GM12878 (cell line): ENCODE data around the gene PXDC1. TPM values are rescaled to one million over a fixed set of nuclear protein-coding genes. Genes with fewer than 3 reads are reported as not detected.
"Not testable (repeated sequence)": the region's sequence is repeated elsewhere in the genome, so short reads cannot be mapped to it uniquely, and the experiment has no call there.

ENCODE experiments used
- ATAC-seq: fragments of 200-7000 bp; cut with Tn5 transposase; 3 replicates; pipeline ENCODE4 v1.9.1; 2020; ENCODE audit warnings: mild to moderate bottlenecking, moderate library complexity
- BruUV-seq: library from RNA; stranded (reverse); fragments of 400-500 nt; replicated peaks from 2 replicates; lab custom pipeline; 2021; lab: Mats Ljungman, UMichigan
- CTCF ChIA-PET: fragments of 300-600 bp; sonication (Branson Sonifier 250); formaldehyde crosslinking; extraction: SDS; loops from one replicate; lab custom pipeline; 2021; ENCODE audit warnings: inconsistent platforms; lab: Yijun Ruan, JAX
- POLR2A ChIA-PET: fragments of 350-600 bp; formaldehyde crosslinking; extraction: SDS; loops from one replicate; lab custom pipeline; 2021; ENCODE audit warnings: inconsistent platforms; lab: Charles Lee
- RAD21 ChIA-PET: fragments of 300-600 bp; sonication (Branson Sonifier 250); formaldehyde crosslinking; loops from one replicate; lab custom pipeline; 2023; ENCODE audit warnings: antibody characterized with exemption; ENCODE audit not compliant: unreplicated experiment; lab: Charles Lee
- SMC1A ChIA-PET: fragments of 300-600 bp; sonication (Branson Sonifier 250); formaldehyde crosslinking; loops from one replicate; lab custom pipeline; 2023; ENCODE audit not compliant: unreplicated experiment, uncharacterized antibody; lab: Charles Lee
- DNase-seq: peaks from one replicate; pipeline ENCODE4 v3.0.0-alpha.2; 2011; ENCODE audit warnings: low read depth, low spot score
- FAIRE-seq: peaks from 3 replicates; lab custom pipeline; 2011; peaks lifted over from hg19 to GRCh38; lab: Jason Lieb, UNC
- H2AFZ ChIP-seq: 2 replicates; pipeline ENCODE4 v1.6.0; 2011; ENCODE audit warnings: low read depth, low read length, control low read depth; ENCODE audit not compliant: control insufficient read depth
- H3K27ac ChIP-seq: 2 replicates; pipeline ENCODE4 v1.5.1; 2011; ENCODE audit warnings: control low read depth; ENCODE audit not compliant: control insufficient read depth, insufficient read depth
- H3K27me3 ChIP-seq, 2 experiments: replicated peaks in 1 of 2; 2 replicates each; pipeline versions ENCODE4 v1.6.0 to v1.6.1; 2011; ENCODE audit warnings: low read length in 1 of 2; ENCODE audit not compliant: control insufficient read depth in 2 of 2, insufficient read depth in 2 of 2
- H3K36me3 ChIP-seq, 2 experiments: 2 replicates each; pipeline ENCODE4 v1.5.1; 2011; ENCODE audit warnings: low read length in 1 of 2; ENCODE audit not compliant: control insufficient read depth in 2 of 2, insufficient read depth in 2 of 2
- H3K4me1 ChIP-seq: 2 replicates; pipeline ENCODE4 v1.6.1; 2011; ENCODE audit warnings: mild to moderate bottlenecking, low read length, moderate library complexity, mixed read lengths; ENCODE audit not compliant: control insufficient read depth, insufficient read depth
- H3K4me2 ChIP-seq: 2 replicates; pipeline ENCODE4 v1.6.0; 2011; ENCODE audit warnings: control low read depth; ENCODE audit not compliant: control insufficient read depth, insufficient read depth
- H3K4me3 ChIP-seq: fragments of 200-600 bp; sonication (generic); 2 replicates; pipeline ENCODE4 v1.5.1; 2016
- H3K79me2 ChIP-seq: 2 replicates; pipeline ENCODE4 v1.6.0; 2011; ENCODE audit warnings: low read length; ENCODE audit not compliant: control insufficient read depth, insufficient read depth
- H3K9ac ChIP-seq: 2 replicates; pipeline ENCODE4 v1.8.0; 2011; ENCODE audit warnings: low read length, control low read depth, mixed read lengths; ENCODE audit not compliant: control insufficient read depth, insufficient read depth
- H3K9me3 ChIP-seq: replicated peaks from 3 replicates; pipeline ENCODE4 v1.5.1; 2011; ENCODE audit warnings: mild to moderate bottlenecking, low read length; ENCODE audit not compliant: control insufficient read depth, insufficient read depth
- H4K20me1 ChIP-seq: 2 replicates; pipeline ENCODE4 v1.6.0; 2011; ENCODE audit not compliant: control insufficient read depth, insufficient read depth
- BCL11A ChIP-seq: IDR thresholded peaks from 2 replicates; pipeline ENCODE4 v1.6.1; 2011; ENCODE audit warnings: low read depth, low read length
- E2F4 ChIP-seq: IDR thresholded peaks from 2 replicates; pipeline ENCODE4 v1.6.1; 2012; ENCODE audit warnings: low read depth, low read length, improper control_type of control experiment
- FOXK2 ChIP-seq: fragments of 450-650 bp; IDR thresholded peaks from 2 replicates; pipeline ENCODE4 v1.6.1; 2017; ENCODE audit warnings: mild to moderate bottlenecking, moderate library complexity
- KAT2A ChIP-seq: conservative IDR thresholded peaks from 2 replicates; pipeline ENCODE4 v1.6.1; 2011; ENCODE audit warnings: low read depth, low read length; ENCODE audit not compliant: control insufficient read depth
- MTA2 ChIP-seq: fragments of 450-650 bp; IDR thresholded peaks from 2 replicates; pipeline ENCODE4 v1.6.1; 2016; ENCODE audit warnings: low read depth, mild to moderate bottlenecking, moderate library complexity
- MTA3 ChIP-seq: IDR thresholded peaks from 2 replicates; pipeline ENCODE4 v1.6.1; 2012; ENCODE audit warnings: low read length, inconsistent platforms, borderline replicate concordance
- USF2 ChIP-seq: IDR thresholded peaks from 2 replicates; pipeline ENCODE4 v1.6.1; 2011; ENCODE audit warnings: low read depth, low read length, improper control_type of control experiment, borderline replicate concordance
- ZNF274 ChIP-seq: IDR thresholded peaks from one replicate; pipeline ENCODE4 v1.8.0; 2011; ENCODE audit not compliant: insufficient read length, insufficient read depth
- WGBS: methylation state at CpG from one replicate; pipeline ENCODE4 v1.1.6; 2016; ENCODE audit warnings: low lambda C conversion rate; ENCODE audit not compliant: insufficient replicate concordance, insufficient coverage; ENCODE audit errors: missing lambda C conversion rate; 5-methylcytosine and 5-hydroxymethylcytosine counted together
- in situ Hi-C: fragments of 300-500 bp; cut with MboI; formaldehyde crosslinking; loops from 9 replicates; pipeline ENCODE4 v1.14.3; 2018; ENCODE audit warnings: mixed read lengths
- intact Hi-C: fragments of 100-400 bp; cut with micrococcal nuclease; formaldehyde crosslinking; loops from one replicate; pipeline ENCODE4 v1.14.2; 2022; ENCODE audit not compliant: unreplicated experiment
- polyA plus RNA-seq, 11 experiments: library from polyadenylated mRNA; depleted of rRNA in 4 of 11; unstranded in 6 of 11; stranded (reverse) in 5 of 11; fragments of >200 nt; fragmentation: Nextera tagmentation in 4 of 11; fragmentation: Illumina TruSeq in 1 of 11; extraction: Ambion mirVana in 4 of 11; extraction: Trizol in 1 of 11; gene quantifications; 1 replicate in 1 of 11; 2 replicates in 10 of 11; pipeline versions ENCODE4 v1.2.1 to v1.2.3, GENCODE V29; 2011 to 2016; ENCODE audit warnings: inconsistent platforms in 2 of 11, missing spikeins in 2 of 11, low read depth in 1 of 11
- total RNA-seq, 4 experiments: library from RNA; depleted of rRNA in 3 of 4; stranded (reverse); fragments of >200 nt in 3 of 4; fragmentation: Illumina TruSeq in 1 of 4; extraction: Trizol in 1 of 4; gene quantifications; 2 replicates each; pipeline versions ENCODE4 v1.2.1 to v1.2.3, GENCODE V29; 2013 to 2021
- TF ChIP-seq, protein P1 (sequence below): IDR thresholded peaks from 2 replicates; pipeline ENCODE4 v1.6.1; 2011; ENCODE audit warnings: mild to moderate bottlenecking, low read depth, low read length, moderate library complexity; ENCODE audit not compliant: insufficient replicate concordance

The PXDC1 gene
- total and polyA plus RNA-seq, 10 of the 15 experiments (the other 5 are each of a cell fraction or from before 2014, with no cell fraction given): 0.03 to 0.72 (median 0.32) TPM; not detected in 2

GRCh38 chr6:3722785-3723184 is 28.7 kb downstream of the PXDC1 start (continued):
- no peak for TF ChIP-seq E2F4
- TF ChIP-seq KAT2A: no peak
- no peak for TF ChIP-seq FOXK2
- no peak for TF ChIP-seq MTA3
- no peak for TF ChIP-seq BCL11A
- no peak for TF ChIP-seq ZNF274
- TF ChIP-seq MTA2: no peak
- TF ChIP-seq, protein P1, sequence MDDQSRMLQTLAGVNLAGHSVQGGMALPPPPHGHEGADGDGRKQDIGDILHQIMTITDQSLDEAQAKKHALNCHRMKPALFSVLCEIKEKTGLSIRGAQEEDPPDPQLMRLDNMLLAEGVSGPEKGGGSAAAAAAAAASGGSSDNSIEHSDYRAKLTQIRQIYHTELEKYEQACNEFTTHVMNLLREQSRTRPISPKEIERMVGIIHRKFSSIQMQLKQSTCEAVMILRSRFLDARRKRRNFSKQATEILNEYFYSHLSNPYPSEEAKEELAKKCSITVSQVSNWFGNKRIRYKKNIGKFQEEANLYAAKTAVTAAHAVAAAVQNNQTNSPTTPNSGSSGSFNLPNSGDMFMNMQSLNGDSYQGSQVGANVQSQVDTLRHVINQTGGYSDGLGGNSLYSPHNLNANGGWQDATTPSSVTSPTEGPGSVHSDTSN: no peak

DNA sequence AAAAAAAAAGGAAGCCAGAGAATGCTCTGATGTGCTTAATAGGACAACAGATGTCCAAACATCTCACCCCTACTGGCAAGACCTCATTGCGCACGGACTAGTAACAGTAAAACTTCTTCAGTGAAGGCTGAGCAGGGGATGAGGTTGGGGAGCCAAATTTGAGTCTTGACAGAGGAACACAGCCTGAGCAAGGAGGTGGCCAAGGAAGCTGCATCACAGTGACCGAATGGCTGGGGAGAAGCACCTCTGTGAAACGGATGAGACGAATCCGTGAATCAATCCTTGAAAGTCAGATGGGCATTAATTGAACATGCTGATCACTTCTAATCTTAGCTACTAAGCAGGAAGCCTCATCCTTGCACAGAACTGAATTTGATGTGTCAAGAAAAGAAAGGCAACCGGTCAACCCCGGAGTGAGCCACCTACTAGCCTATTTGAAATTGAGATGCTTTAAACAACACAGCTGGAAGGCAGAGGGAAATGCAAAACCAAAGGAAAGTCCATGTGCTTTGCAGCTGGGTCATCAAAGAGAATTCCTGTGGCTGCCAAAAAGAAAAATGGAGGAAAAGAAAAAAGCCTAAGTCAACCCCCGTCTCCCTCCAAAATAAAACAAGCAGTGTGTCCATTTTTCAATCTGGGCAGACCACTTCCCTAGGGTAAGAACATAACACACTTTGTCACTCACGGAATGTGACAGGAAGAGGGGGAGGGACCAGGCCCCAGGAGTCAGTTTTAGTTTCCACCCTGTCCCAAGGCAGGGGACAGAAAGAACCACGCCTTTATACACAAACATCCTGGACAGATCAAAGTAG is 29.5 kb downstream of the PXDC1 start:
- intact Hi-C loops: no loop called here
- Histone ChIP-seq H3K4me2 (no peak overlapping the region), H3K36me3 (no peaks in the 10 kb centered on the region), H3K9ac (no peak overlapping the region), H3K27ac (no peak overlapping the region), H3K4me3 (no peak overlapping the region), H3K27me3 (no peaks in the 10 kb centered on the region), H3K79me2 (no peaks in the 10 kb centered on the region), H4K20me1 (no peaks in the 10 kb centered on the region), H3K4me1 (no peaks in the 10 kb centered on the region; the same call in 1 of the 2 replicates), H2AFZ (no peak overlapping the region), H3K9me3 (no peaks in the 10 kb centered on the region)
- no TSS peak for BruUV-seq
- ChIA-PET POLR2A (no interaction called here), RAD21 (no interaction called here), SMC1A (no interaction called here), CTCF (interaction anchor here (1.1 kb wide), 1 partner anchor 21 kb away, joined by 3 read pairs; no protein-coding TSS in a partner anchor)
- DNase-seq (no peak), FAIRE-seq (peak; percentile 62), ATAC-seq (no peak)
- in situ Hi-C loops: no loop called here
- 72% methylated on average over 11 of the region's 11 CpGs for WGBS
- TF ChIP-seq USF2: no peak

DNA sequence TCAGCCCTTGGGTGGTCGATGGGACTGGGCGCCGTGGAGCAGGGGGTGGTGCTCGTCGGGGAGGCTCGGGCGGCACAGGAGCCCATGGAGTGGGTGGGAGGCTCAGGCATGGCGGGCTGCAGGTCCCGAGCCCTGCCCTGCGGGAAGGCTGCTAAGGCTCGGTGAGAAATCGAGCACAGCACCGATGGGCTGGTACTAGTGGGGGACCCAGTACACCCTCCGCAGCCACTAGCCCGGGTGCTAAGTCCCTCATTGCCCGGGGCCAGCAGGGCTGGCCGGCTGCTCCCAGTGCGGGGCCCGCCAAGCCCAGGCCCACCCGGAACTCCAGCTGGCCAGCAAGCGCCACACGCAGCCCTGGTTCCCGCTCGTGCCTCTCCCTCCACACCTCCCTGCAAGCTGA is 30.7 kb downstream of the PXDC1 start:
- SMC1A ChIA-PET, BruUV-seq, DNase-seq, H3K79me2 ChIP-seq, H2AFZ ChIP-seq, in situ Hi-C loops, RAD21 ChIA-PET, H3K9me3 ChIP-seq, H3K27ac ChIP-seq, H3K9ac ChIP-seq, ATAC-seq, H3K4me3 ChIP-seq, H3K27me3 ChIP-seq, FAIRE-seq, H3K36me3 ChIP-seq, H3K4me2 ChIP-seq, H4K20me1 ChIP-seq, POLR2A ChIA-PET, intact Hi-C loops, H3K4me1 ChIP-seq: not testable (repeated sequence)
- CTCF ChIA-PET: interaction anchor here (1.7 kb wide), 1 partner anchor 10 kb away, joined by 5 read pairs; no protein-coding TSS in a partner anchor
- 68% methylated on average over 23 of the region's 24 CpGs for WGBS
